ENCODE results near the gene CYP8B1. TPM values are rescaled to one million over a fixed set of nuclear protein-coding genes. Genes with fewer than 3 reads are reported as not detected.

Gene CYP8B1
- total RNA-seq, 1 donor from 2014 or later = not detected

DNA sequence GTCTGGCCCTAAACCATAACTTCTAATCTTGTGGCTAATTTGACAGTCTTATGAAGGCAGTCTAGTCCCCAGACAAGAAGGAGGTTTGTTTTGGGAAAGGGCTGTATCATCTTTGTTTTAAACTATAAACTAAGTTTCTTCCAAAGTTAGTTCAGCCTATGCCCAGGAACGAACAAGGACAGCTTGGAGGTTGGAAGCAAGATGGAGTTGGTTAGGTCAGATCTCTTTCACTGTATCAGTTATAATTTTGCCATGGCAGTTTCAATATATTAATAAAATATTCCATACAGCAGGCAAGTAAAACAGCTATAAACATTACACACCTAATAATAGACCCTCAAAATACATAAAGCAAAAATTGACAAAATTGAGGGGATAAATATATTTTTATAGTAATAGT, 17.1 kb upstream of the CYP8B1 start:
- H3K27me3 ChIP-seq (ENCODE audit: low read depth) = no peaks in the 10 kb centered on the region
- TF ChIP-seq, protein P1, sequence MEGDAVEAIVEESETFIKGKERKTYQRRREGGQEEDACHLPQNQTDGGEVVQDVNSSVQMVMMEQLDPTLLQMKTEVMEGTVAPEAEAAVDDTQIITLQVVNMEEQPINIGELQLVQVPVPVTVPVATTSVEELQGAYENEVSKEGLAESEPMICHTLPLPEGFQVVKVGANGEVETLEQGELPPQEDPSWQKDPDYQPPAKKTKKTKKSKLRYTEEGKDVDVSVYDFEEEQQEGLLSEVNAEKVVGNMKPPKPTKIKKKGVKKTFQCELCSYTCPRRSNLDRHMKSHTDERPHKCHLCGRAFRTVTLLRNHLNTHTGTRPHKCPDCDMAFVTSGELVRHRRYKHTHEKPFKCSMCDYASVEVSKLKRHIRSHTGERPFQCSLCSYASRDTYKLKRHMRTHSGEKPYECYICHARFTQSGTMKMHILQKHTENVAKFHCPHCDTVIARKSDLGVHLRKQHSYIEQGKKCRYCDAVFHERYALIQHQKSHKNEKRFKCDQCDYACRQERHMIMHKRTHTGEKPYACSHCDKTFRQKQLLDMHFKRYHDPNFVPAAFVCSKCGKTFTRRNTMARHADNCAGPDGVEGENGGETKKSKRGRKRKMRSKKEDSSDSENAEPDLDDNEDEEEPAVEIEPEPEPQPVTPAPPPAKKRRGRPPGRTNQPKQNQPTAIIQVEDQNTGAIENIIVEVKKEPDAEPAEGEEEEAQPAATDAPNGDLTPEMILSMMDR (IDR thresholded peaks at IDR 0.05; ENCODE audit: borderline replicate concordance) = no peak
- DNase-seq = no peak
- H3K27ac ChIP-seq (replicated peaks) = no peak overlapping the region
- no peaks in the 10 kb centered on the region for H3K36me3 ChIP-seq
- H3K4me3 ChIP-seq = no peak overlapping the region
- no peaks in the 10 kb centered on the region for H3K4me1 ChIP-seq
- intact Hi-C loops (cut with micrococcal nuclease) = no loop called here
- H3K9me3 ChIP-seq (replicated peaks) = no peaks in the 10 kb centered on the region

DNA sequence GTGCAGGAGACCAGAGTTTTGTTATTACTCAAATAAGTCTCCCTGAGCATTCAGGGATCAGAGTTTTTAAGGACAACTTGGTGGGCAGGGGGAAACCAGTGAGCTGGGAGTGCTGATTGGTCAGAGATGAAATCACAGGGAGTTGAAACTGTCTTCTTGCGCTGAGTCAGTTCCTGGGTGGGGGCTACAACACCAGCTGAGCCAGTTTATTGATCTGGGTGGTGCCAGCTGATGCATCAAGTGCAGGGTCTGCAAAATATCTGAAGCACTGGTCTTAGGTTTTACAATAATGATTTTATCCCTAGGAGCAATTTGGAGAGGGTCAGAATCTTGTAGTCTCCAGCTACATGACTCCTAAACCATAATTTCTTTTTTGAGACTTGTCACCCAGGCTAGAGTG, 16.5 kb upstream of the CYP8B1 start:
- no peaks in the 10 kb centered on the region for H3K9me3 ChIP-seq (replicated peaks)
- intact Hi-C loops (cut with micrococcal nuclease) = no loop called here
- TF ChIP-seq, protein P1 (IDR thresholded peaks at IDR 0.05; ENCODE audit: borderline replicate concordance) = no peak

DNA sequence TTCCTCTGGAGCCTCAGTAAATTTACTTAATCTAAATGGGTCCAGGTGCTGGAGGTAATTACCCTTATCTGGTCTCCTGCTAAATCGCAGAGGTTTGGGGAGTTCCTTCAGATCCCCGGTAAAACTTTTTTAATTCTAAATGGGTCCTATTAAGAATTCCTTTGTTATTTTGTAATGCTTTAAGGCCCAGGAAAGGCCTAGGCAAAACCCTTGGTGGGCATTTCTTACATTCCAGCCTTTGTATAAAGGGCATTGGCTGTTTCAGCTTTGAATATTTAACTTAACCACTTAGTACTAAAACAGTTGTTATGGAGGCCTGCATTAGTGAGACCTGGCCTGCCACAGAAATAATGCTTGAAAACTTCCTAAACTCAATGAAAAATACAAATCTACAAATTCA, 15.4 kb upstream of the CYP8B1 start:
- no peak for DNase-seq
- H3K9me3 ChIP-seq (replicated peaks) = no peaks in the 10 kb centered on the region
- H3K4me1 ChIP-seq = no peaks in the 10 kb centered on the region
- TF ChIP-seq, protein P1 (IDR thresholded peaks at IDR 0.05; ENCODE audit: borderline replicate concordance) = no peak
- no peaks in the 10 kb centered on the region for H3K36me3 ChIP-seq
- peaks cover 9% of the 10 kb centered on the region for H3K27me3 ChIP-seq (ENCODE audit: low read depth)
- no peak overlapping the region for H3K4me3 ChIP-seq
- no peak overlapping the region for H3K27ac ChIP-seq (replicated peaks)
- intact Hi-C loops (cut with micrococcal nuclease) = no loop called here

More for the DNA sequence above, 16.5 kb upstream of the CYP8B1 start:
- H3K4me1 ChIP-seq = no peaks in the 10 kb centered on the region
- H3K36me3 ChIP-seq = no peaks in the 10 kb centered on the region
- H3K4me3 ChIP-seq = no peak overlapping the region
- DNase-seq = no peak
- peaks cover 3% of the 10 kb centered on the region for H3K27me3 ChIP-seq (ENCODE audit: low read depth)
- no peak overlapping the region for H3K27ac ChIP-seq (replicated peaks)

DNA sequence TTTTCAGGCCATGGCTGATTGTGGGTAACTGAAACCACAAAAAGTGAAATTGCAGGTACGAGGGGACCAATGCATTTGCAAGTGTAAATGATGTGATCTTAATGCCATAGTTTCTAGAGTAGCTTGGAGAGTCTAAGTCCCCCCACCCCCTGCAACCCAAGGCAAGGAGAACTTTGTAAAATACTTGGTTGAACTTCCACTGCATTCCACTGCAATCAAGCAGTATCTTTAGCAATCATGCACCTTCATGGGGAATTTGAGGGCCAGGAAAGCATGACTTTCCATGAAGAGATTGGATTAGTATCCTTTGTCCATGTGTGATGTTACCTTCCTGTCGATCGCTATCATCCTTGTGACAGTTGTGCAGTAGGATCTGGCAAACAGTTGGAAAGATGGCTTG, 11.4 kb upstream of the CYP8B1 start:
- Histone ChIP-seq H3K4me1 (no peaks in the 10 kb centered on the region), H3K27me3 (ENCODE audit: low read depth) (peaks cover 27% of the 10 kb centered on the region), H3K9me3 (replicated peaks) (no peaks in the 10 kb centered on the region), H3K36me3 (no peaks in the 10 kb centered on the region), H3K27ac (replicated peaks) (no peak overlapping the region), H3K4me3 (no peak overlapping the region)
- TF ChIP-seq, protein P1 (IDR thresholded peaks at IDR 0.05; ENCODE audit: borderline replicate concordance) = no peak
- intact Hi-C loops (cut with micrococcal nuclease) = loop anchor here (5.0 kb wide), 1 partner anchor 60 kb away; no protein-coding TSS in a partner anchor
- no peak for DNase-seq

DNA sequence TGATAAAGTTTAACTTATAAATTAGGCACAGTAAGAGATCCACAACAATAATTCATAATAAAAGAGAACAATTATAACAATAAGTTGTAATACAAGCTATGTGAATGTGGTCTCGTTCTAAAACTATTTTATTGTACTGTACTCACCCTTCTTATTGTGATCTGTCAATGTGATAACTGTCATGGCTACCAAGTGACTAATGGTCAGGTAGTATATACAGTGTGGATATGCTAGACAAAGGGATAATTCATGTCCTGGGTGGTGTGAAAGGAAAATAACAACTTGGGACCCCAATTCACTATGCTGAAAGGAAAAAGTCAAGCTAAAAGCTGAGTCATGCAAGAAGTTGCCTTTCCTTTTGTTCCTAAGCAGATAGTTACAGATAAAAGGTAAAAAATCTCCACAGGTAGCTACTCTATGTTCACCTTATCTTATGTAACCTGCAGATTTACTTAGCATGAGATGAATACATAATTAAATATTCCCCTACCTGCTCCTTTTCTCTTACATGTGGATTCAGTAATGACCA, 10.7 kb upstream of the CYP8B1 start:
- peaks cover 3% of the 10 kb centered on the region for H3K4me1 ChIP-seq
- no peak for DNase-seq
- H3K27ac ChIP-seq (replicated peaks) = no peak overlapping the region
- no peaks in the 10 kb centered on the region for H3K9me3 ChIP-seq (replicated peaks)
- TF ChIP-seq, protein P1 (IDR thresholded peaks at IDR 0.05; ENCODE audit: borderline replicate concordance) = no peak
- no peak overlapping the region for H3K4me3 ChIP-seq
- no peaks in the 10 kb centered on the region for H3K36me3 ChIP-seq
- intact Hi-C loops (cut with micrococcal nuclease) = loop anchor here (5.0 kb wide), 1 partner anchor 59 kb away; no protein-coding TSS in a partner anchor
- H3K27me3 ChIP-seq (ENCODE audit: low read depth) = peaks cover 27% of the 10 kb centered on the region

Data from left ventricle myocardium inferior (tissue), 1 donor.